ENCODE results near the gene NR1H4.
"Not testable (repeated sequence)": the region's sequence is repeated elsewhere in the genome, so short reads cannot be mapped to it uniquely, and the experiment has no call there.

Gene NR1H4

DNA sequence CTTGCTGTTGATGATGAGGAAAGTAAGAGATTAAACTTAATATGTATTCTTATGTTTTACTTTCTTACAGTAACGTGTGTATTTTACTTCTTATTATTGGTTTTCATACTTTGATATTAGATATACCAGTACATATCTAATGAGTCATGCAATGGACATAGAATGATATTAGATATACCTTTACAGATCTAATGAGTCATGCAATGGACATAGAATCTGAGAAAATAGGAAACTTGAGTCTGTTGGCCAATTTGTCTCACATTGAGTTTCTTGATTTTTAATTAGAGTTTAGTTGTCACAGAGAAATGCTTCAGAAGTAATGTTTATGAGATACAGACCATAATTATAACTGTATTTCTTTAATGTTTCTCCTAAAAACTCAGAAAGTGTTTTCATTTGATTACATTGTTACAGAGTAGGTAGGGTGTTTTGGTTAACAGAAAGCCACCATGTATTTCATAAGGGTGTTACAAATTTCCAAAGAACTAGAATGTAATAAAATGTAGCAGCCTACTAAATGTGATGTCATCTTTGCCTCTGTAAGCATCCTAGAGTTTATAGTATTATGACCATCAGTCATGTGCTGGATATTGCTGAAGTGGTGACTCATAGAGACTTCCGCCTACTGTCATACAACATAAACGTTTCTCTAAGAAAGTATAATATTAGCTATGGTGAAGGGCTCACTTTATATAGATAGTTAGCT is 102.8 kb downstream of the NR1H4 start:
- FAIRE-seq (peak; percentile 92), DNase-seq (ENCODE audit: insufficient read length, low spot score) (peak; percentile 29)
- no peak for TF ChIP-seq POLR2A (IDR thresholded peaks at IDR 0.05; ENCODE audit: low read depth, low read length)

GRCh38 chr12:100578923-100579322 is 105.3 kb downstream of the NR1H4 start:
- FAIRE-seq (peak; percentile 6), DNase-seq (ENCODE audit: insufficient read length, low spot score) (no peak)
- no peak for TF ChIP-seq POLR2A (IDR thresholded peaks at IDR 0.05; ENCODE audit: low read depth, low read length)

- DNase-seq (ENCODE audit: insufficient read length, low spot score) (no peak), FAIRE-seq (no peak)
- no peak for TF ChIP-seq POLR2A (IDR thresholded peaks at IDR 0.05; ENCODE audit: low read depth, low read length)
Observed at GRCh38 chr12:100579844-100580243, 106.2 kb downstream of the NR1H4 start.

- FAIRE-seq (no peak), DNase-seq (ENCODE audit: insufficient read length, low spot score) (no peak)
- no peak for TF ChIP-seq POLR2A (IDR thresholded peaks at IDR 0.05; ENCODE audit: low read depth, low read length)
Observed at GRCh38 chr12:100584256-100584655, 110.6 kb downstream of the NR1H4 start.

GRCh38 chr12:100591979-100592378 is 118.3 kb downstream of the NR1H4 start:
- TF ChIP-seq POLR2A (IDR thresholded peaks at IDR 0.05; ENCODE audit: low read depth, low read length), result no peak
- no peak for FAIRE-seq
- DNase-seq (ENCODE audit: insufficient read length, low spot score), result no peak

DNA sequence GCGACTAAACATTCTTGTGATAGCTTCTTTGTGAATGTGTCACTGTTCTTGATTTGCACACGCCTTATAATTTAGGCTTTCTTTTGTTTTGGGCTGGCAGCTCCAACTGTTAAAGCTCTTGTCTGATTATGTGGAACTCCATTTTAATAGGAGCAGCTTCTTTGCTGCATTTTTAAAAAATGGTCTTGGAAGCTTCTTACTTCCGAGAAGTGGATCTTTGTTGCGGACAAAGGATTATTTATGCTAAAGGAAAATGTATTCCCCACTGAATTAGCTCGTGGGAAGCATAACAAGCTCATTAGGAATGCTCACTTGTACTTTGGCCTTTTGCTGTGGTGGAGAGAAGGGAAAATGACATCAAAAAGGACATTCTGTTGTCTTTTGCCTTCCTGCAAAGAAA is 119.8 kb downstream of the NR1H4 start:
- FAIRE-seq (peak; percentile 33), DNase-seq (ENCODE audit: insufficient read length, low spot score) (no peak)
- no peak for TF ChIP-seq POLR2A (IDR thresholded peaks at IDR 0.05; ENCODE audit: low read depth, low read length)

DNA sequence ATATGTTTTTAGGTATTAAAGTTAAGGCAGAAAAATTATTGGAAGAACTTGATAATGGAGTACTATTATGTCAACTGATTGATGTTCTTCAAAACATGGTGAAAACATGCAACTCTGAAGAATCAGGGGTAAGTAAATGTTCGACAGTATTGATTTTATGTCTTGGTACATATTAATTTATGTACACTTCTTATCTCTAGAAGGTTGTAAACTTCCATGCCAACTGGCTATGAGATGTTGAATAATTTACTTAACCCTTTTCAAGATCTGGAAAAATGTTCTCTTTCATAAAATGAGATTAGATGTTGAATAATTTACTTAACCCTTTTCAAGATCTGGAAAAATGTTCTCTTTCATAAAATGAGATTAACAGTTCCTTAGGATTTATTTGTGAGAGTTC is 128.0 kb downstream of the NR1H4 start:
- TF ChIP-seq POLR2A (IDR thresholded peaks at IDR 0.05; ENCODE audit: low read depth, low read length), result no peak
- FAIRE-seq, result peak; percentile 82
- no peak for DNase-seq (ENCODE audit: insufficient read length, low spot score)

DNA sequence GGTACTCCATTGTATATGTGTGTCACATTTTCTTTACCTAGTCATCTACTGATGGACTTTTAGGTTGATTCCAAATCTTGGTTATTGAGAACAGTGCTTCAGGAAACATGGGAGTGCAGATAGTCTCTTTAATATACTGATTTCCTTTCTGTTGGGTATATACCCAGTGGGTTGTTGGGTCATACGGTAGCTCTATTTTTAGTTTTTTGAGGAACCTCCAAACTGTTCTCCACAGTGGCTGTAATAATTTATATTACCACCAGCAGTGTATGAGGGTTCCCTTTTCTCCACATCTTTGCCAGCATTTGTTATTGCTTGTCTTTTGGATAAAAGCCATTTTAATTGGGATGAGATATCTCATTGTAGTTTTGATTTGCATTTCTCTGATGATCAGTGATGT is 129.3 kb downstream of the NR1H4 start:
- not testable (repeated sequence) for FAIRE-seq; DNase-seq (ENCODE audit: insufficient read length, low spot score)

DNA sequence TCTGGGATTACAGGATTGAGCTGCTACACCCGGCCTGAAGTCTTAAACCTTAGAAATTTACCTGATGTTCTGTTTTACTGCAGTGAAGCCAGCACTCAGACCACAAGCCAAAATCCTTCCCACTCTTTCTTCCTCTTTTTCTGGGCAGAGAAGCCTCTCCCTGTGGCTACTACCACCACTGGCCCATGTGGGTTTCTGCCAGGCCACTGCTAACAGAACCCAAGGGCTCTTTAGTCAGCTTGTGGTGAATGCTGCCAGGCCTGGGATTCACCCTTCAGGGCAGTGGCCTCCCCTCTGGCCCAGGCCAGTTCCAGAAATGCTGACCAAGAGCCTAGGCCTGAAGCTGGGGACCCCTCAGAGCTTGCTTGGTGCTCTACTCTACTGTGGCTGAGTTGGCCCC is 135.1 kb downstream of the NR1H4 start:
- no peak for DNase-seq (ENCODE audit: insufficient read length, low spot score)
- FAIRE-seq, result no peak
- TF ChIP-seq POLR2A (IDR thresholded peaks at IDR 0.05; ENCODE audit: low read depth, low read length), result no peak

DNA sequence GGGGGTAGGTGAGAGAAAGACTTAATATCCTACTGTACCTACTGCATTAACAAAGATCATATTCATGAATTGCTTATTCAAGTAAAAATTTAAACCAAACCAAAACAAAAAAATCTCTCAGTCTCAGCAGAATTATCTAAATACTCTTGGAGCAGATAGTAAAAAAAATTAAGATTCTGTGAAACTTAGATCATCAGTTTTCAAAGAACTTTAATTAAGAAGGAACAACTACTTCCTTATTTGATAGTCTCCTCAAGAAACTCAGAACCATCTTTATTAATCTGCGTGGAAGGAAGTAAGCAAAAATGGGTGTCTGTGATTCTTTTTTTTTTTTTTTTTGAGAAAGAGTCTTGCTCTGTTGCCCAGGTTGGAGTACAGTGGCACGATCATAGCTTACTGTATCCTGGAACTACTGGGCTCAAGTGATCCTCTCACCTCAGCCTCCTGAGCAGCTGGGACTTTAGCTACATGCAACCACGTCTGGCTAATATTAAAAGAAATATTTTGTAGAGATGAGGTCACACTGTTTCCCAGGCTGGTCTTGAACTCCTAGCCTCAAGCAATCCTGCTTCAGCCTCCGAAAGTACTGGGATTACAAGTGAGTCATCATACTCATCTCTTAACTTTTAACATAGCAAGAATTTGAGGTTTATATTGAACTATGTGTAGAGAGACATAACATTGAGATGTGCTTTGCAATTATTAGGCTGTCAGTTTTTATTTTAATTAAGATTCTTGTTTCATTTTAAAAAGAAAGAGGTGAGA is 137.2 kb downstream of the NR1H4 start:
- TF ChIP-seq POLR2A (IDR thresholded peaks at IDR 0.05; ENCODE audit: low read depth, low read length), result no peak
- DNase-seq (ENCODE audit: insufficient read length, low spot score), result no peak
- FAIRE-seq, result peak; percentile 36

DNA sequence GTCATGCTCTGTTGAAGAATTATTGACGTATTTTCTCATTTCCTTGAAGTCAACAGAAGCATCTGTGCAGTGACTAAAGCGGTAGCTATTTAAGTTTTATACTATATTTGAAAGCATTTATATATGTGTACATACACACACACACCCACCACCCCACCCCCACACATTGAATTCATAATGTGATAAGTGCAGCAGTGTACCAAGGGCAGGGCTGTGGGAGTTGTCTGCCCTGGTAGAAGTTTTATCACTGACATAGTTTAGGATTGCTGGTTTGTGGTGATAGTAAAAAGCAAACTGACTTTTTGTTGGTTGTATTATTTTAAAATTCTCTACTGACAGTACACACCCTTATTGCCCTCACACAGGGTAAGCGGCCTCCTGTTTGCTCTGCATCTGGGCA is 138.9 kb downstream of the NR1H4 start:
- TF ChIP-seq POLR2A (IDR thresholded peaks at IDR 0.05; ENCODE audit: low read depth, low read length), result no peak
- no peak for FAIRE-seq
- no peak for DNase-seq (ENCODE audit: insufficient read length, low spot score)
